Measurements from ENCODE around the gene SSTR1.

Gene SSTR1

GRCh38 chr14:38243696-38244240 is 36.1 kb downstream of the SSTR1 start:
- DNase-seq = no peak

- DNase-seq = no peak
These were observed 40.8 kb downstream of the SSTR1 start for GRCh38 chr14:38248321-38249028.

- DNase-seq = no peak
These were observed 42.6 kb downstream of the SSTR1 start for GRCh38 chr14:38250331-38250730.

- DNase-seq = no peak
These were observed 44.5 kb downstream of the SSTR1 start for GRCh38 chr14:38252066-38252710.

- no peak for DNase-seq
These were observed 46.0 kb downstream of the SSTR1 start for GRCh38 chr14:38253676-38254075.

GRCh38 chr14:38254571-38255407 is 47.1 kb downstream of the SSTR1 start:
- no peak for DNase-seq

GRCh38 chr14:38255408-38255672 is 47.6 kb downstream of the SSTR1 start:
- no peak for DNase-seq

DNA sequence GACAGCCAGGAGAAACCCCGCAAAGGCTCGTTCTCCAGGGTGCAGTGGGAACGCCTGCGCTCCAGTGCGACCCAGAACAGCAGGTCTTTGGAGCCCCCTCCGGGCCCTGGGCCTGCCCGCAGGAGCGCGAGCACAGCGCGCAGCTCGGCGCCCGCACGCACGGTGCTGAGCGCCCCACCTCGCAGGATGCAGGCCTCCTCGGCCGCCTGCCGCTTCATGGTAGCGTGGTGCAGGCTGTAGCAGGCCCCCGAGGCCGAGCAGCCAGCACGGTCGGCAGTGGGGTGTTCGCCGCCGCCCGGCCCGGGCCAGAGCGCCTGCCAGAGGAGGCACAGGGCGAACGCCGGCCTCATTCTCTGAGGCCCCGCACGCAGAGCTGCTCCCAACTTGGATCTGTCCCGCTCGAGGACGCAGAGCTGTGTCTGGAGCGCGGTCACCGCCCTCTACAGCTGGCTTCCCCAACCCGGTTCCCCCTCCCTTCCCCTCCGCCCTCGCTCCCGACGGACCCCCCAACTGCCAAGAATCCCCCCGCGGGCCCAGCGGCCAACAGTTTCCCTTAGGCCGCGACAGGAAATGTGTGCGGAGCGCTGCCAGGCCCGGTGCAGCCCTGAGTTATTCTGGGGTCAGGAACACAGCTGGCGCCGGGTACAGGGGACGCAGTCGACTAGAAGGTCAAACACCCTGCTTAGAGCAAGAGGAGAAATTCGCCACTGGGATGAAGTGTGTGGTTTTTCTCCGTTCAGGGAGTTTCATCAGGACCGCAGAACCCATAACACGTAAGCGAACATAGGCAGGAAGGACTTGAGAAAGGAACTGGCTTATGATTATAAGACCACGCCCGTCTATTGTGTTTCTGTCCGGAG is 48.2 kb downstream of the SSTR1 start, which contains the start of gene CLEC14A:
Gene CLEC14A, minus strand, starts transcription at position 421 of the 860 bp plus-strand sequence. Its CDS starts 71 bp downstream, at position 350.
- DNase-seq = no peak

GRCh38 chr14:38256533-38256840 is 48.8 kb downstream of the SSTR1 start:
- no peak for DNase-seq

- DNase-seq = no peak
These were observed 49.8 kb downstream of the SSTR1 start for GRCh38 chr14:38257507-38257906.

GRCh38 chr14:38261620-38262019 is 53.9 kb downstream of the SSTR1 start:
- DNase-seq = no peak
